ENCODE results near the gene KCNA1.

KCNA1 gene

GRCh38 chr12:4914720-4915119, 5.0 kb downstream of the KCNA1 start:
- DNase-seq: no peak

GRCh38 chr12:4915752-4916151, 6.0 kb downstream of the KCNA1 start:
- DNase-seq: no peak

GRCh38 chr12:4918950-4919660, 9.4 kb downstream of the KCNA1 start:
- DNase-seq: no peak

GRCh38 chr12:4932576-4932975, 22.9 kb downstream of the KCNA1 start:
- DNase-seq: no peak

- DNase-seq: no peak
Observed at GRCh38 chr12:4933411-4933810, 23.7 kb downstream of the KCNA1 start.

GRCh38 chr12:4934407-4935035, 24.8 kb downstream of the KCNA1 start:
- DNase-seq: no peak

GRCh38 chr12:4938900-4939299, 29.2 kb downstream of the KCNA1 start:
- DNase-seq: no peak

GRCh38 chr12:4939418-4940023, 29.8 kb downstream of the KCNA1 start:
- no peak for DNase-seq

GRCh38 chr12:4943067-4943937, 33.6 kb downstream of the KCNA1 start:
- DNase-seq: no peak

- no peak for DNase-seq
Observed at GRCh38 chr12:4943938-4944284, 34.2 kb downstream of the KCNA1 start.

- DNase-seq: no peak
Observed at GRCh38 chr12:4947253-4947652, 37.5 kb downstream of the KCNA1 start.

GRCh38 chr12:4951083-4951482, 41.4 kb downstream of the KCNA1 start:
- DNase-seq: no peak

- no peak for DNase-seq
Observed at GRCh38 chr12:4951601-4952000, 41.9 kb downstream of the KCNA1 start.

- DNase-seq: no peak
Observed at GRCh38 chr12:4954621-4955354, 45.1 kb downstream of the KCNA1 start.

GRCh38 chr12:4956054-4956453, 46.3 kb downstream of the KCNA1 start:
- DNase-seq: no peak

GRCh38 chr12:4956968-4957367, 47.3 kb downstream of the KCNA1 start:
- DNase-seq: no peak

GRCh38 chr12:4957761-4958160, 48.1 kb downstream of the KCNA1 start:
- no peak for DNase-seq

- no peak for DNase-seq
Observed at GRCh38 chr12:4958697-4959375, 49.1 kb downstream of the KCNA1 start.

- no peak for DNase-seq
Observed at GRCh38 chr12:4959381-4959780, 49.7 kb downstream of the KCNA1 start.

GRCh38 chr12:4960030-4960429, 50.3 kb downstream of the KCNA1 start:
- DNase-seq: no peak

GRCh38 chr12:4960547-4960946, 50.8 kb downstream of the KCNA1 start:
- no peak for DNase-seq

GRCh38 chr12:4961311-4961710, 51.6 kb downstream of the KCNA1 start:
- no peak for DNase-seq
